Activated naive CD4-positive, alpha-beta T cell treated with anti-CD3 and anti-CD28 coated beads, Interleukin-2, amount 10 ng/mL, durations not matched to agents 7 days and 5 days (primary cell): ENCODE data around the gene PTPN1.
"Not testable (repeated sequence)": the region's sequence is repeated elsewhere in the genome, so short reads cannot be mapped to it uniquely, and the experiment has no call there.

Experiments used
- CTCF ChIA-PET: fragments of 350-600 bp; sonication (Branson Sonifier 250); formaldehyde crosslinking; loops from one replicate; lab custom pipeline; 2021; ENCODE audit warnings: antibody characterized with exemption; lab: Charles Lee
- DNase-seq: peaks from one replicate; pipeline ENCODE4 v3.0.0-alpha.2; 2020
- H3K27ac Mint-ChIP-seq: one replicate; pipeline ENCODE4 v1.8.0; 2021; ENCODE audit warnings: mild to moderate bottlenecking, moderate library complexity, mixed read lengths
- H3K27me3 Mint-ChIP-seq: one replicate; pipeline ENCODE4 v1.8.0; 2021; ENCODE audit warnings: mild to moderate bottlenecking, mixed read lengths
- H3K36me3 Mint-ChIP-seq: one replicate; pipeline ENCODE4 v1.8.0; 2021; ENCODE audit warnings: mixed read lengths
- H3K4me1 Mint-ChIP-seq: one replicate; pipeline ENCODE4 v1.8.0; 2021; ENCODE audit warnings: mixed read lengths
- H3K4me3 Mint-ChIP-seq: one replicate; pipeline ENCODE4 v1.8.0; 2021; ENCODE audit warnings: mild to moderate bottlenecking, moderate library complexity, mixed read lengths
- H3K9me3 Mint-ChIP-seq: one replicate; pipeline ENCODE4 v1.8.0; 2021; ENCODE audit warnings: mixed read lengths

Gene PTPN1

DNA sequence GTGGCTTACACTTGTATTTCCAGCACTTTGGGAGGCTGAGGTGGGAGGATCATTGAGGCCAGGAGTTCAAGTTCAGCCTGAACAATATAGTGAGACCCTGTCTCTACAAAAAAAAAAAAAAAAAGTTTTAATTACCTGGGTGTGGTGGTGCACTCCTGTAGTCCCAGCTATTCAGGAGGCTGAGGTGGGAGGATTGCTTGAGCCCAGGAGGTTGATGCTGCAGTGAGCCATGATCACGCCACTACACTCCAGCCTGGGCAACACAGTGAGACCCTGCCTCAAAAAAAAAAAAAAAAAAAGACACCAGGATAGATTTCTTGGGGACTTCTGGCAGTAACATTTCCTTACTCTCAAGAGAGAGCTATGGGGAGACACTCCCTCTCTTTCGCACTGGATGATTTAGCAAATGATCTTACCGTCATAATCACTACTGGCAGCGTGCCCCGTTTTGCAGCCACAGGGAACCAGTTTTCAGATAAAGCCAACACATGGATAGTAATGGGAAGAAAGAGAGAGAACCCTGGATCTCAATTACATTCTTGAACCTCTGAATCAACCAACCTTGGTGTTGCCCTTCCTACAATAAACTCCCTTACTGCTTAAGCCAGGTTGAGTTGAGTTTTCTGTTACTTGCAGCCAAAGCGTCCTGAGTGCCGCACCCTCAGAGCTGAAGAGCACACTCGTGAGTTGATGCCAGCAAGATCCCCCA is 18.1 kb upstream of the PTPN1 start:
- Mint-ChIP-seq H3K27me3 (peaks cover 5% of the 10 kb centered on the region), H3K36me3 (no peaks in the 10 kb centered on the region), H3K9me3 (no peaks in the 10 kb centered on the region), H3K4me1 (peaks cover 5% of the 10 kb centered on the region), H3K27ac (no peak overlapping the region), H3K4me3 (no peak overlapping the region)
- DNase-seq: no peak
- CTCF ChIA-PET: interaction anchor here (0.5 to 1.0 kb wide), 3 partner anchors 28 to 96 kb away, joined by 3 to 4 read pairs (median 3); no protein-coding TSS in a partner anchor

DNA sequence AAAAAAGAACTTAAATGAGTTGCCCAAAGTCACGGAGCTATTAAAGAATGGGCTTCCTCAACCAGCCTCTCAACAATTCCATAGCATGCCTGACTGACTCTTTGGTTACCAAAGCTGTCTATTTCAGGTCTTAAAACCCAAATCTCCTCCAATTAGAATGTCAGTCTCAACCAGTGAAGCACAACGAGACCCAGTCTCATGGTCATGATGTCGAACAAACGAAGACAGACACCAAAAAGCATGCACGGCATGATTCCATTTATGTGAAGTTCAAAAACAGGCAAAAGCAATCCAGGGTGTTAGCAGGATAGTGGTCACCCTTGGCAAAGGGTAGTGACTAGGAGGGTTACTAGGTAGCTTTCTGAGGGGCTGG is 16.3 kb upstream of the PTPN1 start:
- Mint-ChIP-seq H3K27ac (no peak overlapping the region), H3K4me3 (no peak overlapping the region), H3K36me3 (no peaks in the 10 kb centered on the region), H3K4me1 (no peaks in the 10 kb centered on the region), H3K27me3 (peaks cover 5% of the 10 kb centered on the region), H3K9me3 (no peaks in the 10 kb centered on the region)
- no peak for DNase-seq
- CTCF ChIA-PET: no interaction called here

DNA sequence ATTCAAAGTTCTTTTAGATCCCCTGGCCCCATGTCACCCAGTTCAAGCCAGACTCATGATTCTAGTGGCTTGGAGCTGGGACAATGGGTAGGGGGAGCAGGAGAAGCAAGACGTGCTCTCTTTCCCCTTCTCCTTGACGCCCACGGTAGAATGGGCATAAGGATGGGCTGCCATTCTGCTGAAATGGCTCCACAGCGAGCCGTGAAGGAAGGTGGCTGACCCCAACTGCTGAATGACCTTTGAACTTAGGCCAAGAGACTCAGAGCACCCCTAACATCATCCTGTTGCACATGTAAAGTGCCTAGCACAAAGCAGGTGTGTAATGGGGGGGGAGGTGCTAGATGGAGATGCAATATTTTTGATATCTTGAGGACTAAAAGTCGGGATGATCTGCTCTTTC is 15.8 kb upstream of the PTPN1 start:
- Mint-ChIP-seq H3K4me3 (no peak overlapping the region), H3K36me3 (no peaks in the 10 kb centered on the region), H3K4me1 (peaks cover 2% of the 10 kb centered on the region), H3K9me3 (no peaks in the 10 kb centered on the region), H3K27ac (no peak overlapping the region), H3K27me3 (peaks cover 5% of the 10 kb centered on the region)
- CTCF ChIA-PET: no interaction called here
- no peak for DNase-seq

DNA sequence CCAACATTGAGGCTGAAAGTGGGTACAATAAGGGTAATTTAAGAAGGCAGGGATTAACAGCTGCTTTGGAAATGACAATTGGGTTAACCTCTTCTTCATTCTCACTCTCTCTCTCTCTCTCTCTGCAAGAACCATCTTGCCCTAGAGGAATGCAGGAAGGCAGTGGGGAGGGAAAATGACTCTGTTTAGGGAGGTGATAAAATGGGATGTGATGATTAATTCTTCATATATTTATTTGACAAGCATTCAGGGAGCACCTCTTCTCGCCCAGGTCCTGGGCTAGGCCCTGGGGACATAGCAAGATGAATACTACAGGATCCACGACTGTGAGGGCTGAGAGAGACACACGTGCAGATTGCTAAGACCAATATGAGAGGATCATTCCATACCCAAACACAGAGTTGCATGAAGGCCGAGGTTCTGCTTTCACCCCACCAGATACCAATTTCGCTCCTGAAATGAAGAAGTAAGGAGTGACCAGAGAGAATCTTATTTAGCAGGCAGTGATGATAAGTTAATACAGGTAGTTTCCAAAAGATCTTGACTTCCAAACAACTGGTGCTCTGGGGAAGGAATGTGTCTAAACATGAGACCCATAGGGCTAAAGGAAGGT is 13.3 kb upstream of the PTPN1 start:
- Mint-ChIP-seq H3K27me3 (peaks cover 10% of the 10 kb centered on the region), H3K4me1 (peaks cover 3% of the 10 kb centered on the region), H3K4me3 (no peak overlapping the region), H3K36me3 (no peaks in the 10 kb centered on the region), H3K27ac (no peak overlapping the region), H3K9me3 (no peaks in the 10 kb centered on the region)
- CTCF ChIA-PET: interaction anchor here (1.2 kb wide), 1 partner anchor 10 kb away, joined by 3 read pairs; no protein-coding TSS in a partner anchor
- no peak for DNase-seq

DNA sequence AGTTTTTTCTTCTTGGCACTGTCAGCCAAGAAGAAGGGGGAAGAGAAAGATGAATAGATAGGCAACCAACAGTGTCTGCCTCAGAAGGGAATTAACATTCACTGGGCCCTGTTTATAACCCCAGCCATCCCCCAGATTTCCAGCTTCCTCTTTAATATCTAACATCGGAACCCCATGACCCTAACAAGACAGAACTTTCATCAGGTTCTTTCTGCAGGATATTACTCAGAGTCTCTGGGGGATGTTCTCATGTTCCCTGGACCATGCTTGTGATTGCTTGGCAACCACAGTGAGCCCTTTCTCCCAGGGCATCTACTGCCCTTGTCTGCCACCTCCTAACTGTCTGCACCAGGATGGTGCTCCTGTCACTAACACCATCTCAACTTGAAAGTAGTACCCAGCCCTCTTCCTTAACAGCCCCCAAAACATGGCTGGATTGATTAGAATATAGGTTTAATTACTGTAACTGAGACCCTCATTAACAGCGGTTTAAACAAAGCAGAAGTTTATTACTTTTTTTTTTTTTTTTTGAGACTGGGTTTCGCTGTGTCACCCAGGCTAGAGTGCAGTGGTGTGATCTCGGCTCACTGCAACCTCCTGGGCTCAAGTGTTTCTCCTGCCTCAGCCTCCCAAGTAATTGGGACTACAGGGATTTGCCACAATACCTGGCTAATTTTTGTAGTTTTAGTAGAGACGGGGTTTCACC is 12.0 kb upstream of the PTPN1 start:
- DNase-seq: no peak
- Mint-ChIP-seq H3K4me3 (no peak overlapping the region), H3K4me1 (peaks cover 3% of the 10 kb centered on the region), H3K36me3 (no peaks in the 10 kb centered on the region), H3K9me3 (no peaks in the 10 kb centered on the region), H3K27me3 (peaks cover 15% of the 10 kb centered on the region), H3K27ac (no peak overlapping the region)
- CTCF ChIA-PET: interaction anchor here (1.2 kb wide), 1 partner anchor 9 kb away, joined by 3 read pairs; no protein-coding TSS in a partner anchor

DNA sequence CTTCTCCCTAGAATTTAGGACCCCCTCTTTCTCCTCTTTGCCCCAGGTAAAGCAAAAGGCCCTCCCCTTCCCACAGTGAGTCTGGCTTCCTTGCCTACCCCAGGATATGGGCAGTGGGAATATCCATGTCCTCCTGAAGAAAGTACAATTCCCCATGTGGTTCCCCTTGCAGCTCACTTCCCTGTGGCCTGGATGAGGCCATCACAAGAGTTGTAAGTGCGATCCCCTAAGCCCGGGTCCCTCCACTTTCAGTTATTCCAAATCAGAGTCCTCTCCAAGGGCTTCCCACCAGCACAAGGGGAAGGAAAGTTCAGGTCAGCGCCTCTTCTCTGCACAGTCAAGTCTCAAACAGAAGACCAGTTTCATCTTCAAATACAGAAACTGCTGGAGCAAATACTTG is 10.2 kb upstream of the PTPN1 start:
- Mint-ChIP-seq H3K36me3 (no peaks in the 10 kb centered on the region), H3K4me1 (peaks cover 14% of the 10 kb centered on the region), H3K4me3 (no peak overlapping the region), H3K27ac (no peak overlapping the region), H3K9me3 (no peaks in the 10 kb centered on the region), H3K27me3 (peaks cover 15% of the 10 kb centered on the region)
- CTCF ChIA-PET: interaction anchor here (1.8 kb wide), 1 partner anchor 73 kb away, joined by 6 read pairs; no protein-coding TSS in a partner anchor
- no peak for DNase-seq

DNA sequence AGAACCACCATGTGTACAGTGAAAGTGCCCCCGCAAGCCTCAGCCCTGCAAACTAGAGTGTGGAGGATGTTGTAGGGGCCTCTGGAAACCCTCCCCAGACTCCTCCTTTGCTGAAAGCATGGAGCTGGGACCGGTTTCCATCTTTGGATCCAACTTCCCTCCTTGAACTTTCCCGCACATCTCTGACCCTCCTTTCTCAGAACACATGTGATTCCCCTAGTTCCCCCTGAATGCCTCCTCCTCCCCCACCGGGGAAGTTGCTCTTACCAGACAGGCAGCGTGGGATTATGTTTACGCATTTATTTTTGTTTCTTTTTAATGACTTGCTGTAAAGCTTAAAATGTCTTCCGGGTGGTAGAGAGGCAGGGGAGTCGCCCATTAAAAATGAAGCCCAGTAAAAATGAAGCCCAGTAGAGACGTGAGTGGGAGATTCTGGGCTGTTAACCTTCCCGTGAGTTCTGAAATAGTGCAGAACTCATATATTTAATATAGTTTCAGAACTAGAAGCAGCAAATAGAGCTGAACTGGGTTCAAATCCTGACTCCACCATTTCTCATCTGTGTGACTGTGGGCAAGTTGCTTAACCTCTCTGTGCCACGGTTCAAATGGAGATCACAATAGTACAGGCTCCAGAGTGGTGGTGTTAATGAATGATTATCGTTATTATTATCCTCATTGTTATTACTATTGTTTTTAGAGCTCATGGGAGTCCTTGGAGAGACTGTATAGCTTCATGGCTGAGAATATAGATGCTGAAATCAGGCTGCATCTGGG is 8.0 kb upstream of the PTPN1 start:
- Mint-ChIP-seq H3K4me3 (no peak overlapping the region), H3K27ac (no peak overlapping the region), H3K9me3 (no peaks in the 10 kb centered on the region), H3K27me3 (peaks cover 10% of the 10 kb centered on the region), H3K36me3 (no peaks in the 10 kb centered on the region), H3K4me1 (peaks cover 14% of the 10 kb centered on the region)
- DNase-seq: no peak
- CTCF ChIA-PET: interaction anchor here (0.9 to 3.5 kb wide), 5 partner anchors 9 to 73 kb away, joined by 3 to 16 read pairs (median 4); no protein-coding TSS in a partner anchor

DNA sequence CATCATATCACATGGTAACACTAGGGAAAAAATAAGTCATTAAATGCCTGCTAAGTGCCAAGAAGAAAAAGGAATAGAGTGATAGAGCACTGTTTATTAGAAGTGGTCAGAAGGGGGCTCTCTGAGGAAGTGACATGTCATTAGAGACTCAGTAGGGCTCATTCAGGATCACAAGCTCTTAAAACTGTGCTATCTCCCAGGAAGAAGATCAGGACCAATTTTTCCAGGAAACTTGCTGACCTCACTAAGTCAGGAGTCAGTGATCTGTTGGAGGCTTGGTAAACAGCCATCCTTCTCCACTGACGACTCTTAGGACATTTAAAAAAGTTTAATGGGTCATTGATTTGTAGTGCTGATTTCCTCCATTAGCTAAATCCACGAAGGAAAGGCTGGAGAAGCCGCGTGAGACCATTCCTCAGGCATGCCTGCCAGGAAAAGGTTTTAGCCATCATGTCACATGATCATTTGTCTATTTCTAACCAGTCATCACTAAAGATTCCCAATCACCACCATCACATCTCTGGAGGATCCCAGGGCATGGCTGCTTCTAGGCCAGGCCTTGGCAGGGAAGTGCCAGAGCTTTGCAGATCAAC is 5.9 kb upstream of the PTPN1 start:
- Mint-ChIP-seq H3K4me1 (peaks cover 21% of the 10 kb centered on the region), H3K36me3 (no peaks in the 10 kb centered on the region), H3K4me3 (no peak overlapping the region), H3K9me3 (no peaks in the 10 kb centered on the region), H3K27ac (no peak overlapping the region), H3K27me3 (peaks cover 10% of the 10 kb centered on the region)
- DNase-seq: no peak
- CTCF ChIA-PET: interaction anchor here (0.7 to 3.5 kb wide), 9 partner anchors 14 to 246 kb away, joined by 3 to 16 read pairs (median 3); no protein-coding TSS in a partner anchor

DNA sequence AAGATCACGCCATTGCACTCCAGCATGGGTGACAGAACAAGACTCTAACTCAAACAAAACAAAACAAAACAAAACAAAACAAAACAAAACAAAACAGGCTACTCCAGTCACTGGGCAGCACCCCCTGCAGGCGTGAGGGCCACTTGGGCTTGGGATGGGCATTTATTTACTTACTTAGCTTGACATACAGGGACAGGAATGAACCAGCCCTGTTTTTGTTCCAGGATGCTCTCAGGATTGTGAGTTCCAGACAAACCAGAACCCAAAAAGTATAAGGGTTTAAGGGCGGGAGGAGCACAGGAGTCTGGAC is 4.0 kb upstream of the PTPN1 start:
- peaks cover 7% of the 10 kb centered on the region for H3K36me3 Mint-ChIP-seq
- DNase-seq: no peak
- no peaks in the 10 kb centered on the region for H3K9me3 Mint-ChIP-seq
- no peak overlapping the region for H3K4me3 Mint-ChIP-seq
- H3K4me1 Mint-ChIP-seq: peaks cover 24% of the 10 kb centered on the region
- peaks cover 5% of the 10 kb centered on the region for H3K27me3 Mint-ChIP-seq
- no peak overlapping the region for H3K27ac Mint-ChIP-seq
- CTCF ChIA-PET: interaction anchor here (0.8 to 1.2 kb wide), 6 partner anchors 9 to 73 kb away, joined by 3 to 4 read pairs (median 3); no protein-coding TSS in a partner anchor

DNA sequence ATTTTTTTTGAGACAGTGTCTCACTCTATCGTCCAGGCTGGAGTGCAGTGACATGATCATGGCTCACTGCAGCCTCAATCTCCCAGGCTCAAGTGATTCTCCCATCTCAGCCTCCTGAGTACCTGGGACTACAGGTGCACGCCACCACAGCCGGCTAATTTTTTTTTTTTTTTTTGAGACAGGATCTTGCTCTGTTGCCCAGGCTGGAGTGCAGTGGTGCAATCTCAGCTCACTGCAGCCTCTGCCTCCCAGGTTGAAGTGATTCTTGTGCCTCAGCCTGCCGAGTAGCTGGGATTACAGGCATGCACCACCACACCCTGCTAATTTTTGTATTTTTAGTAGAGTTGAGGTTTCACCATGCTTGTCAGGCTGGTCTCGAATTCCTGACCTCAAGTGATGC is 2.4 kb upstream of the PTPN1 start:
- CTCF ChIA-PET: interaction anchor here (0.7 kb wide), 1 partner anchor 77 kb away, joined by 3 read pairs; no protein-coding TSS in a partner anchor
- peaks cover 32% of the 10 kb centered on the region for H3K4me1 Mint-ChIP-seq
- H3K36me3 Mint-ChIP-seq: peaks cover 13% of the 10 kb centered on the region
- H3K27me3 Mint-ChIP-seq, H3K27ac Mint-ChIP-seq, DNase-seq, H3K9me3 Mint-ChIP-seq, H3K4me3 Mint-ChIP-seq: not testable (repeated sequence)

DNA sequence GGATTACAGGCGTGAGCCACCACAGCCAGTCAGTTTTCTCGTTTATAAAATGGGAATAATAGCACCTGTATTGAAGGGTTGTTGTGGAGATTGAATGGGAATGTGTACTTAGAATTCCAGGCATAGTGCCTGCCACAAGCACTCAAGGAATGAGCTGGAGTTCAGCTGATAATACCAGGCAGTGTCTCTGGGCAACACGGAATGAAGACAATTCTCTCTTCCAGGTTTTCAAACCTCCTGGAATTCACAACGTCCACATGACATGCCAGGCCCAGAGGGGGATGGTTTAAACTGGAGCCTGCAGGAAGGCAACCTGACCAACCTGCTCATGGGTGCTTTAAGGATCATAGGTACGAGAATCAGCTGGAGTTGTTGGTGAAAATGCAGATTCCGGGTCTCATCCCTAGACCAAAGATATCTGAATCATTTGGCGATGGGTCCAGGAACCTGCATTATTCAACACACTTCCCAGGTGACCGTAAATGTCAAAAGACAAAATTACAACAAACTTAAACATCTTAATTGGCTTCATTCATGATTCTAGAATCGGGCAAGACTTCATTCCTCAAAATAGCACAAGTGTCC is 1.9 kb upstream of the PTPN1 start:
- peaks cover 17% of the 10 kb centered on the region for H3K36me3 Mint-ChIP-seq
- no peaks in the 10 kb centered on the region for H3K9me3 Mint-ChIP-seq
- no peak for DNase-seq
- peaks cover 37% of the 10 kb centered on the region for H3K4me1 Mint-ChIP-seq
- no peaks in the 10 kb centered on the region for H3K27me3 Mint-ChIP-seq
- CTCF ChIA-PET: interaction anchor here (0.7 kb wide), 1 partner anchor 77 kb away, joined by 3 read pairs; no protein-coding TSS in a partner anchor
- H3K27ac Mint-ChIP-seq: no peak overlapping the region
- H3K4me3 Mint-ChIP-seq: no peak overlapping the region

DNA sequence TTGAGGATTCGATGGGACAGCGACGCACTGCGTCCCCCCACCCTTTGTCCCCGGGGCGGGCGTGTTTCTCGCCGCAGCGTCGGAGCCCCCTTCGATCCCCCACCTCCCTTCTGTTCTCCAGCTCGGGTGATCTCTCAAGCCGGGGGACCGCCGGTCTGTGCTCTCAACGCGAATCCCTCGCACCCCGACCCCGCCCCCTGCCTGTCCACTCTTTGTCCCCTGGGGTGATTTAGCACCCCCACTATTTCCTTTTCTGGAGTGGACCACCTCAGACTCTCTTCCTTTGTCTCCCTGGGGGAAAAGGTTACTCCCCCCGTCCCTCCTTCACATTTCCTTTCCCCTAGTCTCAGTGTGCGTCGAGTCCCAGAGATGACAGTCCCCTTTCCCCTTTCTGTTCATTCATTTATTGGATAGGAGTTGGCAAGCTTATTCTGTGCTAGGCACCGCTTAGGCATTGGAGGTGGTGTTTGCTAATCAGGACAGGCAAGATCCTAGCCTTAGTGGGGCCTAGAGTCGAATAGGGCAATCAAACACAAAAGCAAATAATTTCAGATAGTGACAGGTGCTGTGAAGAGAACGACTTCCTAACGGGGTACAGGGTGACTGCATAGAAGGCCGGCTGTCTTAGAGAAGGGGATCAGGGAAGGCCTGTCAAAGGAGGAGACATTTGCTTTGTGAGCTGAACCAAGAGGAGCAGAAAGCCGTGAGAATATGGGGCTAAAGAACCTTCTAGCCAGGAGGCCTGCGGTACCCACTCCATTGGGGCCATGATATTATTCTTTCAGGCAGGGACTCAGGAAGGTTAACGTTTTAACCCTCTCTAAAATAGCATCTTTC is 741 bp downstream of the PTPN1 start:
- DNase-seq: peak; percentile 40
- no peaks in the 10 kb centered on the region for H3K27me3 Mint-ChIP-seq
- peak overlapping the region; percentile 94 for H3K4me3 Mint-ChIP-seq
- H3K4me1 Mint-ChIP-seq: peaks cover 53% of the 10 kb centered on the region
- CTCF ChIA-PET: interaction anchor here (0.6 to 3.5 kb wide), 14 partner anchors 9 to 238 kb away, joined by 3 to 19 read pairs (median 4); no protein-coding TSS in a partner anchor
- H3K27ac Mint-ChIP-seq: peak overlapping the region; percentile 92
- H3K9me3 Mint-ChIP-seq: no peaks in the 10 kb centered on the region
- peaks cover 31% of the 10 kb centered on the region for H3K36me3 Mint-ChIP-seq
